ENCODE measurements around the gene KIF19. TPM values are rescaled to one million over a fixed set of nuclear protein-coding genes. Genes with fewer than 3 reads are reported as not detected.

KIF19 gene
- total and polyA plus RNA-seq, 10 of the 15 experiments (the other 5 are each of a cell fraction or from before 2014, with no cell fraction given), result 0.06 to 0.07 TPM; not detected in 8

DNA sequence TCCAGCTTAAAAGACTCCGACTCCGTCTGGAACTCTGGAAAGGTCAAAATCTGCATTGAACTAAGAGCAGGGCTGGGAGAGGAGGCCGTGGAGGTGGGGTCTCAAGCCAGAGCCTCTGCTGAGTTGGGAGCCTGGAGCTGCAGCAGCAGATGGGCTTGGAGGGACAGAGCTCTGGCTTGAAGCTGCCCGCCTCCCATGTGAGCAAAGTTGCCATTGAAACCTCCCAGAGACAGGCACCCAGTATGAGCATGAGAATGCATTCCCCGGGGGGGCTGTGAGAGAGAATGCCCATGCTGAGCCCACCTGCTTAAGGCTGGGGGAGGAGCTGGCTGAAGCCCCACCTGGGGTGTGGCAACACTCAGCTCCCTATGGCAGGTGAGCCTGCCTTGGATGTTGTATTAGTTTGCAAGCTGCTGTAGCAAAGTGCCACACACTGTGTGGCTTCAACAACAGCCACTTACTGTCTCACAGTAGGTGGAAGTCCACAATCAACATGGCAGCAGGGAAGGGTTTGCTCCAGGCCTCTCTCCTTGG lies 9.6 kb downstream of the KIF19 start:
- POLR2A ChIA-PET, result no interaction called here
- no peak overlapping the region for H3K4me2 ChIP-seq (ENCODE audit: control insufficient read depth, insufficient read depth)
- WGBS (ENCODE audit: insufficient coverage, insufficient replicate concordance, low lambda C conversion rate, missing lambda C conversion rate), result 36% methylated on average over 5 of the region's 5 CpGs
- DNase-seq (ENCODE audit: low read depth, low spot score) (no peak), FAIRE-seq (no peak), ATAC-seq (no peak)
- no peak overlapping the region for H3K9ac ChIP-seq (ENCODE audit: control insufficient read depth, insufficient read depth, low read length)
- CTCF ChIA-PET, result interaction anchor here (1.2 to 1.3 kb wide), 2 partner anchors 39 to 65 kb away, joined by 3 read pairs; no protein-coding TSS in a partner anchor
- SMC1A ChIA-PET (ENCODE audit: uncharacterized antibody, unreplicated experiment), result no interaction called here
- BruUV-seq (replicated peaks), result no TSS peak
- TF ChIP-seq MTA3 (IDR thresholded peaks at IDR 0.05; ENCODE audit: borderline replicate concordance, low read length), result no peak
- no peak for TF ChIP-seq EP300 (IDR thresholded peaks at IDR 0.05; ENCODE audit: borderline replicate concordance in 1 of 2, control insufficient read depth in 1 of 2, low read depth in 2 of 2, low read length in 2 of 2)
- TF ChIP-seq BCL11A (IDR thresholded peaks at IDR 0.05; ENCODE audit: low read depth, low read length), result no peak
- TF ChIP-seq NFYA (IDR thresholded peaks at IDR 0.05; ENCODE audit: borderline replicate concordance, low read depth, low read length), result no peak
- no peak for TF ChIP-seq FOXK2 (IDR thresholded peaks at IDR 0.05)
- no peak for TF ChIP-seq YY1 (IDR thresholded peaks at IDR 0.05; ENCODE audit: low read depth, low read length)
- no peak for TF ChIP-seq FOS (IDR thresholded peaks at IDR 0.05; ENCODE audit: borderline replicate concordance, extremely low read depth, insufficient read length)
- TF ChIP-seq ZNF24 (IDR thresholded peaks at IDR 0.05), result no peak
- no peaks in the 10 kb centered on the region for H3K9me3 ChIP-seq (replicated peaks; ENCODE audit: control insufficient read depth, insufficient read depth, low read length)
- no peaks in the 10 kb centered on the region for H3K36me3 ChIP-seq (ENCODE audit: control insufficient read depth in 2 of 2, insufficient read depth in 2 of 2, low read length in 1 of 2)
- in situ Hi-C loops (cut with MboI), result no loop called here
- no peak overlapping the region for H3K27ac ChIP-seq (ENCODE audit: control insufficient read depth, insufficient read depth)
- H3K4me3 ChIP-seq, result no peak overlapping the region
- no peaks in the 10 kb centered on the region for H4K20me1 ChIP-seq (ENCODE audit: control insufficient read depth, insufficient read depth)
- H3K27me3 ChIP-seq (replicated peaks in 1 of 2; ENCODE audit: control insufficient read depth in 2 of 2, insufficient read depth in 2 of 2, low read length in 1 of 2), result no peaks in the 10 kb centered on the region; a peak in 2 of 4 replicates
- H2AFZ ChIP-seq (ENCODE audit: control insufficient read depth, low read depth, low read length), result no peak overlapping the region
- intact Hi-C loops (cut with micrococcal nuclease; ENCODE audit: unreplicated experiment), result no loop called here
- RAD21 ChIA-PET (ENCODE audit: unreplicated experiment), result interaction anchor here (1.7 kb wide), 1 partner anchor 18 kb away, joined by 3 read pairs; no protein-coding TSS in a partner anchor
- no peaks in the 10 kb centered on the region for H3K79me2 ChIP-seq (ENCODE audit: control insufficient read depth, insufficient read depth, low read length)
- peaks cover 3% of the 10 kb centered on the region; the same call in 1 of the 2 replicates for H3K4me1 ChIP-seq (ENCODE audit: control insufficient read depth, insufficient read depth, low read length)

DNA sequence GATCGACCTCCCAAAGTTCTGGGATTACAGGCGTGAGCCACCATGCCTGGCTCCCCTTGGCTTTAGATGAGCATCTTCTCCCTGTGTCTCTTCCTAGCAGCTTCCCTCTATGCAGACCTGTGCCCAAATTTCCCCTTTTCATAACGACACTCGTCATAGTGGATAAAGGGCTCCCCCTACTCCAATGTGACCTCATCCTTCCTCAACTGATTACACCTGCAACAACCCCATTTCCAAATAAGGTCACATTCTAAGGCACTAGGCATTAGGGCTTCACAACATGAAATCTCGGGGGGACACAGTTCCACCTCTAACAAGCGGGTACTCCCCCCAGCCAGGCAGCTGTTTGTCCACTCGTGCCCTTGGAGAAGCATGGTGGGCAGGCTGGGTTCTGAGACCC lies 10.3 kb downstream of the KIF19 start:
- CTCF ChIA-PET, result no interaction called here
- RAD21 ChIA-PET (ENCODE audit: unreplicated experiment), result no interaction called here
- no peak for DNase-seq (ENCODE audit: low read depth, low spot score)
- H3K27ac ChIP-seq (ENCODE audit: control insufficient read depth, insufficient read depth), result no peak overlapping the region
- no peak for ATAC-seq
- no TSS peak for BruUV-seq (replicated peaks)
- SMC1A ChIA-PET (ENCODE audit: uncharacterized antibody, unreplicated experiment), result no interaction called here
- no peak overlapping the region for H2AFZ ChIP-seq (ENCODE audit: control insufficient read depth, low read depth, low read length)
- H3K27me3 ChIP-seq (replicated peaks in 1 of 2; ENCODE audit: control insufficient read depth in 2 of 2, insufficient read depth in 2 of 2, low read length in 1 of 2), result no peaks in the 10 kb centered on the region; a peak in 2 of 4 replicates
- no peaks in the 10 kb centered on the region for H3K36me3 ChIP-seq (ENCODE audit: control insufficient read depth in 2 of 2, insufficient read depth in 2 of 2, low read length in 1 of 2)
- in situ Hi-C loops (cut with MboI) (no loop called here), intact Hi-C loops (cut with micrococcal nuclease; ENCODE audit: unreplicated experiment) (no loop called here)
- H3K4me1 ChIP-seq (ENCODE audit: control insufficient read depth, insufficient read depth, low read length), result peaks cover 3% of the 10 kb centered on the region; the same call in 1 of the 2 replicates
- no peaks in the 10 kb centered on the region for H4K20me1 ChIP-seq (ENCODE audit: control insufficient read depth, insufficient read depth)
- no peak overlapping the region for H3K4me2 ChIP-seq (ENCODE audit: control insufficient read depth, insufficient read depth)
- no peak overlapping the region for H3K4me3 ChIP-seq
- H3K9ac ChIP-seq (ENCODE audit: control insufficient read depth, insufficient read depth, low read length), result no peak overlapping the region
- no peaks in the 10 kb centered on the region for H3K9me3 ChIP-seq (replicated peaks; ENCODE audit: control insufficient read depth, insufficient read depth, low read length)
- no peak for FAIRE-seq
- WGBS (ENCODE audit: insufficient coverage, insufficient replicate concordance, low lambda C conversion rate, missing lambda C conversion rate), result 18% methylated on average over 7 of the region's 7 CpGs
- POLR2A ChIA-PET, result no interaction called here
- no peaks in the 10 kb centered on the region for H3K79me2 ChIP-seq (ENCODE audit: control insufficient read depth, insufficient read depth, low read length)
- no peak for TF ChIP-seq TBL1XR1 (IDR thresholded peaks at IDR 0.05; ENCODE audit: low read depth, low read length)
- TF ChIP-seq NFXL1 (IDR thresholded peaks at IDR 0.05; ENCODE audit: borderline replicate concordance), result no peak
- TF ChIP-seq ZZZ3 (IDR thresholded peaks at IDR 0.05; ENCODE audit: control insufficient read depth, insufficient read length, low read depth), result no peak
- TF ChIP-seq SPI1 (IDR thresholded peaks at IDR 0.05; ENCODE audit: borderline replicate concordance, insufficient read depth, low read depth, low read length), result no peak
- TF ChIP-seq POU2F2 (IDR thresholded peaks at IDR 0.05; ENCODE audit: borderline replicate concordance, low read depth, low read length), result no peak
- no peak for TF ChIP-seq ZSCAN29 (IDR thresholded peaks at IDR 0.05)
- TF ChIP-seq JUNB (IDR thresholded peaks at IDR 0.05), result no peak
- TF ChIP-seq, protein P1, sequence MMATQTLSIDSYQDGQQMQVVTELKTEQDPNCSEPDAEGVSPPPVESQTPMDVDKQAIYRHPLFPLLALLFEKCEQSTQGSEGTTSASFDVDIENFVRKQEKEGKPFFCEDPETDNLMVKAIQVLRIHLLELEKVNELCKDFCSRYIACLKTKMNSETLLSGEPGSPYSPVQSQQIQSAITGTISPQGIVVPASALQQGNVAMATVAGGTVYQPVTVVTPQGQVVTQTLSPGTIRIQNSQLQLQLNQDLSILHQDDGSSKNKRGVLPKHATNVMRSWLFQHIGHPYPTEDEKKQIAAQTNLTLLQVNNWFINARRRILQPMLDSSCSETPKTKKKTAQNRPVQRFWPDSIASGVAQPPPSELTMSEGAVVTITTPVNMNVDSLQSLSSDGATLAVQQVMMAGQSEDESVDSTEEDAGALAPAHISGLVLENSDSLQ (IDR thresholded peaks at IDR 0.05), result no peak
- TF ChIP-seq EGR1 (IDR thresholded peaks at IDR 0.05; ENCODE audit: borderline replicate concordance in 1 of 2, low read depth in 2 of 2, low read length in 2 of 2), result no peak
- no peak for TF ChIP-seq SRF (IDR thresholded peaks at IDR 0.05; ENCODE audit: low read depth in 2 of 2, low read length in 2 of 2)
